MCF 10A (cell line): ENCODE results near the gene TM6SF1. TPM values are rescaled to one million over a fixed set of nuclear protein-coding genes. Genes with fewer than 3 reads are reported as not detected.

Experiments used
- BruUV-seq: library from RNA; stranded (reverse); fragments of 400-500 nt; replicated peaks from 2 replicates; lab custom pipeline; 2021; lab: Mats Ljungman, UMichigan
- CTCF ChIA-PET: fragments of 300-600 bp; sonication (Branson Sonifier 250); formaldehyde crosslinking; extraction: SDS; loops from one replicate; lab custom pipeline; 2021; ENCODE audit warnings: antibody characterized with exemption, inconsistent platforms; lab: Yijun Ruan, JAX
- POLR2A ChIA-PET: fragments of 300-600, 350-650 bp; sonication (Branson Sonifier 250); formaldehyde crosslinking; extraction: SDS; loops from one replicate; lab custom pipeline; 2020; ENCODE audit warnings: antibody characterized with exemption, inconsistent platforms; lab: Yijun Ruan, JAX
- DNase-seq: peaks from one replicate; pipeline ENCODE4 v3.0.0-alpha.2; 2018; ENCODE audit not compliant: unreplicated experiment
- H3K27ac Mint-ChIP-seq: one replicate; pipeline ENCODE4 v1.8.0; 2022; ENCODE audit warnings: mild to moderate bottlenecking, low read depth, mixed read lengths; ENCODE audit not compliant: unreplicated experiment
- H3K27me3 Mint-ChIP-seq: one replicate; pipeline ENCODE4 v1.8.0; 2022; ENCODE audit warnings: mixed read lengths; ENCODE audit not compliant: insufficient read depth, unreplicated experiment
- H3K36me3 Mint-ChIP-seq: one replicate; pipeline ENCODE4 v1.8.0; 2022; ENCODE audit warnings: mild to moderate bottlenecking, moderate library complexity, mixed read lengths; ENCODE audit not compliant: insufficient read depth, unreplicated experiment
- H3K4me1 Mint-ChIP-seq: one replicate; pipeline ENCODE4 v1.8.0; 2022; ENCODE audit warnings: mixed read lengths; ENCODE audit not compliant: insufficient read depth, unreplicated experiment
- H3K4me3 Mint-ChIP-seq: one replicate; pipeline ENCODE4 v1.8.0; 2022; ENCODE audit warnings: mild to moderate bottlenecking, moderate library complexity, mixed read lengths; ENCODE audit not compliant: unreplicated experiment
- H3K9me3 Mint-ChIP-seq: one replicate; pipeline ENCODE4 v1.8.0; 2022; ENCODE audit warnings: mixed read lengths; ENCODE audit not compliant: unreplicated experiment
- intact Hi-C: fragments of 100-400 bp; cut with micrococcal nuclease; formaldehyde crosslinking; loops from 2 replicates; pipeline ENCODE4 v1.14.1; 2022
- total RNA-seq: library from RNA; stranded (reverse); gene quantifications from 2 replicates; pipeline ENCODE4 v1.2.3, GENCODE V29; 2022
- TF ChIP-seq, protein P1 (sequence below): fragments of 200-600 bp; IDR thresholded peaks from one replicate; pipeline ENCODE4 v1.8.0; 2022; ENCODE audit warnings: antibody characterized with exemption, mild to moderate bottlenecking; ENCODE audit not compliant: unreplicated experiment

Gene TM6SF1
- total RNA-seq, 1 experiment from 2014 or later: not detected

DNA sequence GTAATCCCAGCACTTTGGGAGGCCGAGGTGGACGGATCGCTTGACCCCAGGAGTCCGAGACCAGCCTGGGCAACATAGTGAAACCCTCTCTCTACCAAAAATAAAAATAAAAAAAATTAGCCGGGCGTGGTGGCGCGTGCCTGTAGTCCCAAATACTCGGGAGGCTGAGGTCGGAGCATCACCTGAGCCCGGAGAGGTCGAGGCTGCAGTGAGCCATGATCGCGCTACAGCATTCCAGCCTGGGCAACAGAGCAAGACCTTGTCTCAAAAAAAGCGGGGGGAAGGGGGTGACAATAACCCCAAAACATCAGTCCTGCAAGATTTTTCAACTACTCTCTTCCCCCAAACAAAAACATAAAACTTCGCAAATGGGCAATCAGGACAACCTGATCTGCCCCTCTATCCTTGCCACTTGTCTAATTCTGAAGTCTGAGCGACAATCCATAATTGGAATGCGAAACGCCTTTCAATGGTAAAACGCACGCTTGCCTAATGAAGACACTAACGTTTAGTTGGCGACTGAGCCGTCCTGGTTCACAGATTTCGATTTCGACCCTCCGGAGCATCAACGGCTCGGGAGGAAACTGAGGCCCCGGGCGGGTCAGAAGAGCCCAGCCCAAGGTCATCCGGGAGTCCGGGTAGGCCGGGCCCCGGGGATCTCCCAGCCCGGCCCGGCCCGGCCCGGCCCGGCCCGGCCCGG is 41.3 kb upstream of the TM6SF1 start:
- Mint-ChIP-seq H3K4me3 (no peak overlapping the region), H3K27me3 (no peaks in the 10 kb centered on the region), H3K36me3 (no peaks in the 10 kb centered on the region), H3K4me1 (peaks cover 11% of the 10 kb centered on the region), H3K9me3 (no peaks in the 10 kb centered on the region), H3K27ac (peak overlapping the region; percentile 79)
- intact Hi-C loops: loop anchor here (5.0 kb wide), 1 partner anchor 54 kb away; the partner anchor contains the start of gene C15orf40
- CTCF ChIA-PET: interaction anchor here (0.6 kb wide), 1 partner anchor 43 kb away, joined by 3 read pairs; no protein-coding TSS in a partner anchor
- peak; percentile 21 for DNase-seq
- POLR2A ChIA-PET: interaction anchor here (0.6 to 3.4 kb wide), 26 partner anchors 8 to 531 kb away, joined by 3 to 34 read pairs (median 5); partner anchors contain the start of genes C15orf40, RAMAC, RPS17 and WHAMM
- no TSS peak for BruUV-seq
- TF ChIP-seq, protein P1, sequence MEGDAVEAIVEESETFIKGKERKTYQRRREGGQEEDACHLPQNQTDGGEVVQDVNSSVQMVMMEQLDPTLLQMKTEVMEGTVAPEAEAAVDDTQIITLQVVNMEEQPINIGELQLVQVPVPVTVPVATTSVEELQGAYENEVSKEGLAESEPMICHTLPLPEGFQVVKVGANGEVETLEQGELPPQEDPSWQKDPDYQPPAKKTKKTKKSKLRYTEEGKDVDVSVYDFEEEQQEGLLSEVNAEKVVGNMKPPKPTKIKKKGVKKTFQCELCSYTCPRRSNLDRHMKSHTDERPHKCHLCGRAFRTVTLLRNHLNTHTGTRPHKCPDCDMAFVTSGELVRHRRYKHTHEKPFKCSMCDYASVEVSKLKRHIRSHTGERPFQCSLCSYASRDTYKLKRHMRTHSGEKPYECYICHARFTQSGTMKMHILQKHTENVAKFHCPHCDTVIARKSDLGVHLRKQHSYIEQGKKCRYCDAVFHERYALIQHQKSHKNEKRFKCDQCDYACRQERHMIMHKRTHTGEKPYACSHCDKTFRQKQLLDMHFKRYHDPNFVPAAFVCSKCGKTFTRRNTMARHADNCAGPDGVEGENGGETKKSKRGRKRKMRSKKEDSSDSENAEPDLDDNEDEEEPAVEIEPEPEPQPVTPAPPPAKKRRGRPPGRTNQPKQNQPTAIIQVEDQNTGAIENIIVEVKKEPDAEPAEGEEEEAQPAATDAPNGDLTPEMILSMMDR: no peak

DNA sequence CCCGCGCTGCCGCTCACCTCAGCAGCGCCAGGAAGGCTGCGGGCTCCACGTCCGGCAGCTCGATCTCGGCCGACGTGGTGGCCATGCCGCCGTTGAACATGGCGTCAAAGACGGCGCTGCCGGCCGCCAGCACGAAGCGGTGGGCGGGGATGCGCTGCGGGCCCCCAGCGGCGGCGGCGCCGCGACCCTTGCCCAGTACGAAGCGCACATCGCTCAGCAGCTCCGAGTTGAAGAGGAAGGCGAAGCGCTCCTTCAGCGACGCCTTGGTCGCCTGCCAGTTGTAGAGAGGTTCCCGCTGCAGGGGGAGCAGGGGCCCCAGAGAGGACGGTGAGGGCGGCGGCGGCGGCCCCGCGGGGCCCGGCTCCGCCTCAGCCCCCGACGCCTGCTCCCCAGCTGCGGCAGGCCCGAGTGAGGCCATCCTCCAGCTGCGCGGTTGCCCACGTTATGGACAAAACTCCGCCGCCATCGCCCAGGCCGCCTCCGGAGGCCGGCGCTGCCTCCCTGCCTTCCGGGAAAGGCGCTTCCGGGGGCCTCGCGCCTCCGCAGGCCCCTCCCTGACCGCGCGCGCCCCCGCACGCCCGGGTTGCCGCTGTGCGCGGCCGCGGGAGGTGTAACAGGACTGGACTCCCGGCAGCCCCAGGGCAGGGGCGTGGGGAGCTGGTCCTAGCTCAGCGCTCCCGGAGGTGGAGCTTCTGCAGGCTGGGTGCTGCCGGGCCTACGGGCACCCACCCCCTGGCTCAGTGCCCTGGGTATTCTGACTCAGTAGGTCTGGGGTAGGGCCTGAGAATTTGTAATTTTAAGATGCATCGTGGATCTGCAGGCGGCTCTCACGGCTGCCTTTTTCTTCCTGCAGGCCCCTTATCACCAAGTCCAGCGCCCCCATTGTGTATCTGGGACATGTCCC is 40.5 kb upstream of the TM6SF1 start, which contains the start of gene BTBD1:
Gene BTBD1 (minus strand): TSS at position 519 of the 904 bp plus-strand sequence. CDS start 101 bp downstream, at position 418.
- ChIA-PET CTCF (interaction anchor here (0.6 to 0.7 kb wide), 2 partner anchors 41 to 42 kb away, joined by 3 read pairs; no protein-coding TSS in a partner anchor), POLR2A (interaction anchor here (0.5 to 3.4 kb wide), 30 partner anchors 9 to 527 kb away, joined by 3 to 34 read pairs (median 4); partner anchors contain the start of genes C15orf40, RAMAC, RPS17 and WHAMM)
- TF ChIP-seq, protein P1: no peak
- peaks cover 11% of the 10 kb centered on the region for H3K4me1 Mint-ChIP-seq
- intact Hi-C loops: loop anchor here (1.0 to 5.0 kb wide), 2 partner anchors 55 to 140 kb away; partner anchors contain the start of genes C15orf40 and HDGFL3
- peak; percentile 97 for DNase-seq
- H3K27me3 Mint-ChIP-seq: no peaks in the 10 kb centered on the region
- H3K36me3 Mint-ChIP-seq: no peaks in the 10 kb centered on the region
- H3K27ac Mint-ChIP-seq: peak within 1 kb of the TSS; percentile 79
- no peak within 1 kb of the TSS for H3K4me3 Mint-ChIP-seq
- no TSS peak for BruUV-seq
- no peaks in the 10 kb centered on the region for H3K9me3 Mint-ChIP-seq

DNA sequence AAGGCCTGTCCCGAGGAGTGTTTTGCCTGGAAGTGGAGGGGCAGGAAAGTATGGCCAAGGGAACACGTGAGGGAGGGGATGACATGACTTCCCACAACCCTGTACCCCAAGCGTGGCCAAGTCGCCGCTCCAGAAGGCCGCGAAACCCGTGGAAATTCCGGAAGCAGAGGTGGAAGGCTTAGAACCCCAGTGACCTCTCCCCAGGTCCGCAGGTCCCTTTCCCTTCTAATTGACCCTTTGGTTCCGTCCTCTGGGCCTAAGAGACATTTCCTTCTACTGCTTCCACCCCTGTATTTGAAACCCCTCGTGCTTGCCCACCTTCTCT is 39.8 kb upstream of the TM6SF1 start:
- intact Hi-C loops: loop anchor here (1.0 to 5.0 kb wide), 2 partner anchors 55 to 140 kb away; partner anchors contain the start of genes C15orf40 and HDGFL3
- no TSS peak for BruUV-seq
- POLR2A ChIA-PET: interaction anchor here (0.5 to 3.4 kb wide), 25 partner anchors 8 to 528 kb away, joined by 3 to 34 read pairs (median 5); partner anchors contain the start of genes C15orf40, RAMAC, RPS17 and WHAMM

More for the DNA sequence above, 39.8 kb upstream of the TM6SF1 start:
- peaks cover 11% of the 10 kb centered on the region for H3K4me1 Mint-ChIP-seq
- no peaks in the 10 kb centered on the region for H3K36me3 Mint-ChIP-seq
- no peaks in the 10 kb centered on the region for H3K27me3 Mint-ChIP-seq
- no peaks in the 10 kb centered on the region for H3K9me3 Mint-ChIP-seq
- peak overlapping the region; percentile 35 for H3K27ac Mint-ChIP-seq
- TF ChIP-seq, protein P1: no peak
- CTCF ChIA-PET: interaction anchor here (0.7 kb wide), 1 partner anchor 41 kb away, joined by 3 read pairs; no protein-coding TSS in a partner anchor
- no peak for DNase-seq
- H3K4me3 Mint-ChIP-seq: no peak overlapping the region
